NCI-H146 treated with DMSO at 0.1 percent for 48 hours (cell line): ENCODE measurements around the gene SNRNP48.
A peak's percentile ranks its signal among the peaks of the same experiment; 100 is the strongest.

Source experiments
- DNase-seq: peaks from one replicate; lab custom pipeline; 2025; ENCODE audit not compliant: unreplicated experiment; lab: John Stamatoyannopoulos, UW

Gene SNRNP48

GRCh38 chr6:7589949-7590917, at the start of gene SNRNP48:
Gene SNRNP48, plus strand, starts transcription at chr6:7590198. Its CDS starts 60 bp downstream, at chr6:7590258.
- peak; percentile 87 for DNase-seq

- no peak for DNase-seq
Measured at GRCh38 chr6:7540595-7540994, 49.4 kb upstream of the SNRNP48 start.

- DNase-seq = peak; percentile 73
Measured at GRCh38 chr6:7541175-7542064, 48.6 kb upstream of the SNRNP48 start, which contains the start of gene DSP. Gene DSP, plus strand, starts transcription at chr6:7541671. Its CDS starts 245 bp downstream, at chr6:7541916.

- DNase-seq = peak; percentile 12
Measured at GRCh38 chr6:7542065-7542873, 47.7 kb upstream of the SNRNP48 start.

- DNase-seq = peak; percentile 58
Measured at GRCh38 chr6:7542874-7543624, 46.9 kb upstream of the SNRNP48 start.

- no peak for DNase-seq
Measured at GRCh38 chr6:7543789-7544424, 46.1 kb upstream of the SNRNP48 start.

- DNase-seq = peak; percentile 2
Measured at GRCh38 chr6:7544597-7544996, 45.4 kb upstream of the SNRNP48 start.

- no peak for DNase-seq
Measured at GRCh38 chr6:7545316-7546019, 44.5 kb upstream of the SNRNP48 start.

GRCh38 chr6:7546020-7546369, 44.0 kb upstream of the SNRNP48 start:
- DNase-seq = no peak

GRCh38 chr6:7546383-7546782, 43.6 kb upstream of the SNRNP48 start:
- DNase-seq = no peak

- DNase-seq = no peak
Measured at GRCh38 chr6:7546896-7547295, 43.1 kb upstream of the SNRNP48 start.

- no peak for DNase-seq
Measured at GRCh38 chr6:7547315-7547714, 42.7 kb upstream of the SNRNP48 start.

- DNase-seq = peak; percentile 5
Measured at GRCh38 chr6:7550433-7550801, 39.6 kb upstream of the SNRNP48 start.

- DNase-seq = no peak
Measured at GRCh38 chr6:7554533-7555275, 35.3 kb upstream of the SNRNP48 start.

GRCh38 chr6:7555671-7556070, 34.3 kb upstream of the SNRNP48 start:
- no peak for DNase-seq

- DNase-seq = no peak
Measured at GRCh38 chr6:7556394-7557106, 33.4 kb upstream of the SNRNP48 start.

- DNase-seq = no peak
Measured at GRCh38 chr6:7557652-7558051, 32.3 kb upstream of the SNRNP48 start.

- no peak for DNase-seq
Measured at GRCh38 chr6:7558781-7559180, 31.2 kb upstream of the SNRNP48 start.
